HG03135 (cell line): ENCODE results near the gene TMEM132A.

Source experiments
- ATAC-seq: cut with Tn5 transposase; IDR thresholded peaks from one replicate; pipeline ENCODE4 v1.9.1; 2021; ENCODE audit warnings: mild to moderate bottlenecking, moderate library complexity; ENCODE audit not compliant: unreplicated experiment

The TMEM132A gene, protein sequence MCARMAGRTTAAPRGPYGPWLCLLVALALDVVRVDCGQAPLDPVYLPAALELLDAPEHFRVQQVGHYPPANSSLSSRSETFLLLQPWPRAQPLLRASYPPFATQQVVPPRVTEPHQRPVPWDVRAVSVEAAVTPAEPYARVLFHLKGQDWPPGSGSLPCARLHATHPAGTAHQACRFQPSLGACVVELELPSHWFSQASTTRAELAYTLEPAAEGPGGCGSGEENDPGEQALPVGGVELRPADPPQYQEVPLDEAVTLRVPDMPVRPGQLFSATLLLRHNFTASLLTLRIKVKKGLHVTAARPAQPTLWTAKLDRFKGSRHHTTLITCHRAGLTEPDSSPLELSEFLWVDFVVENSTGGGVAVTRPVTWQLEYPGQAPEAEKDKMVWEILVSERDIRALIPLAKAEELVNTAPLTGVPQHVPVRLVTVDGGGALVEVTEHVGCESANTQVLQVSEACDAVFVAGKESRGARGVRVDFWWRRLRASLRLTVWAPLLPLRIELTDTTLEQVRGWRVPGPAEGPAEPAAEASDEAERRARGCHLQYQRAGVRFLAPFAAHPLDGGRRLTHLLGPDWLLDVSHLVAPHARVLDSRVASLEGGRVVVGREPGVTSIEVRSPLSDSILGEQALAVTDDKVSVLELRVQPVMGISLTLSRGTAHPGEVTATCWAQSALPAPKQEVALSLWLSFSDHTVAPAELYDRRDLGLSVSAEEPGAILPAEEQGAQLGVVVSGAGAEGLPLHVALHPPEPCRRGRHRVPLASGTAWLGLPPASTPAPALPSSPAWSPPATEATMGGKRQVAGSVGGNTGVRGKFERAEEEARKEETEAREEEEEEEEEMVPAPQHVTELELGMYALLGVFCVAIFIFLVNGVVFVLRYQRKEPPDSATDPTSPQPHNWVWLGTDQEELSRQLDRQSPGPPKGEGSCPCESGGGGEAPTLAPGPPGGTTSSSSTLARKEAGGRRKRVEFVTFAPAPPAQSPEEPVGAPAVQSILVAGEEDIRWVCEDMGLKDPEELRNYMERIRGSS

DNA sequence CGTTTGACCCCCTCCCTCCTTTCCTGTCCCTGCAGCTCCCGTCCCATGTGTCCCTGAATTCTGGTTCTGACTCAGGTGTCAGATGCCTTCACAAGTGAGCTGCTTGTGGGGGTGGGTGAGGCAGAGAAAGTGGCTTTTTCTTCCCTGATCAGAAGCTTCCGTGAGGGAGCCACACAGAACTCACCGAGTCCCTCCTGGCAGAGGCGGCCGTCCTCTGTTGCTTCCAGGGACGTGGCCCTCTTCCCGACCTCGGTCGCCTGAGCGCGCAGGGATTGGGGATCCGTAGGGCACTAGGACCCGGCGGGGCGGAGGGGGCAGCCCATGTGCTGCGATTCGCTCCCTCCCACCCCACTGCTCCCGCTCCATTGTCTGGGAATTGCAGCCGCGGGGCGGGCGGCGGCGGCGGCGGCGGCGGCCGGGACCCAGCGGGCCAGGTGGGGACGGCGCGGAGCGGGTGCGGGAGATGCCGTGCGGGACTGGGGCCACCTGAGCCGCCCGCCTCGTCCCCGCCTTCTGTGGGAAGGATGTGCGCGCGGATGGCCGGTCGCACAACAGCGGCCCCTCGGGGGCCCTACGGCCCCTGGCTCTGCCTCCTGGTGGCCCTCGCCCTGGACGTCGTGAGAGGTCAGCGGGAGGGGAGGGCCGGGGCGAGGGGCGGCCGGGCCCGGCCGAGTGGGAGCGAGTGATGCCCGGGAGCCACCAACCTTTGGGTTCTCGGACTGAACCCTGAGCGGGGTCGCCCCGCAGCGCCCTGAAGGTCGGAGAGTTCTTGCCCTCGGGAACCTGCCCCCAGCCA, at the start of gene TMEM132A:
TSS of gene TMEM132A (plus strand) at position 351 of the 796 bp plus-strand sequence. CDS start at position 525, 174 bp downstream.
- no peak for ATAC-seq

DNA sequence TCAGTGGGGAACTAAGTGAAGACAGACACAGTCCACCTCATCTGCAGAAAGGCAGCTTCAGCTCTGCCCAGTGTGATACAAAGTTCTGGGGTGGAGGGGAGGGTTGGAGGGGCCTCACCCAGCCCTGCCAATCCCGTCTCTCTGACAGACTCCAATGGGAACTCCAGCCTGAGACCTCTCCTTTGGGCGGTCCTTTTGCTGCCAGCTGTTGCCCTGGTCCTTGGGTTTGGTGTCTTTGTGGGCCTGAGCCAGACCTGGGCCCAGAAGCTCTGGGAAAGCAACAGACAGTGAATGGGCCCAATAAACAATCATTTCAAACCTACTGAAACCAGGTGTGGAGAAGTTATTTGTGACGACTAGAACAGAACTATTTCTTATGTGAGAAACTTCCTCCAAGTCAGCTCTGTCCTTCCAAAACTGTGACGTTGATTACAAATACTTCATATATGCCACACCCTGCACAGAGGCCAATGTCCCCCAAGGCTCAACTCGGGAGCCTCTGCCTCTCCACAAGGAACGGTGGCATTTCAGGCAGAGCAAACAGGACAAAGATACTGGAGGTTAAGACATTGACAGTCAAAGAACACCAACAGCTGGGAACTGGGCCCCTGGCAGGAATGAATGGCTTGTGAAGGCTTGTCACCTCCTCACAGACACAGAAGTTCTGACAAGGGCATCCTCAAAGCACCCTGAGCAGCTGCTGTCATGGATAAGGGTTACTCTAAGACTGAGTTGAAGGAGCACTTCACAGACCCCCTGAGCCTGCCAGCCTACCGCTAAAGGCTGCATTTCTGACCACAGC, 48.7 kb upstream of the TMEM132A start:
- no peak for ATAC-seq

DNA sequence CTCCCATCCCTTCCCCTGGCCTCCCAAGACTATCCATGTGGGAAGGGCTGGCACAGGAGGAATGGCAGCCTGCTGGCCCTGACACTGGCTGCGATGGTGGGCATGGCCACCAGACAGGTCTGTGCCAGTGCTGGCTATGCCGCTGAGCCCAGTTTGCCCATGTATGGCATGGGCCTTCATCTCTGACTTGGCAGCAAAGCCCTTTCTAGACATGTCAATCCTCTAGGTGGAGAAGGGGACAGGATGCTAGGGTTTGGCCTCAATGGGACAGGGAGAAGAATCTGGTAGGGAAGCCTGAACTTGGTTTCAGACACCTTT, 48.1 kb upstream of the TMEM132A start:
- ATAC-seq: no peak

DNA sequence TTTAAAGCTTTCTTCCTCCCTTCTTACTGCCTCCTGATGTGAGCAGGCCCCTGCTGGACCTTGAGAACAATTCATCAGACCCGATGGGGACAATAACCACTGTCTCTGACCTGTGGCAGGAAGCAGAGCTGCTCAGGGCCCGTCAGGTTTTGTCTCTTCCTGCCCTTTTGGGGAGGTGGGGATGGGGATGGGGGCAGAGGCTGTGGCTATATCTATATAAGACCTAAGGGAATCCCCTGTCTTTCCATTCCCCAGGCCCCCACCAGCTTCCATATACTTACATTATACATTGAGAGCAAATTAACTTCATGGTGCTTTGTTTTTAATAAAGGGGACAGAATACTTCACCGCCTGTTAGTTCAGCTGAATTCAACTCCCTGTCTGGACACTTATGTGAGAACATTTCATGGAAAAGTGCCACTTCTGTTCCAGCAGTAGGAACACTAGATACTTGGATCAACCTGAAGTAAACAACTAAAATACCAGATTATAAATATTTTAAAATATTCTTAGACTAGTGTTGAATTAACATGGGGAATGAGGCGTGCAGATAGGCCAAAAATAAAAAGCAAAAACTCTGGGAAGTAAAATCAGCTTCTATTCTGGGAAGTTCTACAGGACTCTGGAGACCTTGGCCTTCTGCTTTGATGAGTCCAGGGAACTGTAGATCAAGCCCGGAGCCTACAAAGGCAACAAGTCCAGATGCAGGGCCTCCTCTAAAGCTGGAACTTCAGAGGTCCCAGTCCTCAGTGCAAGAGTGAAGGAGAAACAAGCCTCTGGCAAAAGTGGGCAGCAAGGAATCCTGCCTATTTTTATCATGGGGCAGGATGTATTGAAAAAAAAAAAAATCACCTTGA, 45.8 kb upstream of the TMEM132A start:
- ATAC-seq: no peak

DNA sequence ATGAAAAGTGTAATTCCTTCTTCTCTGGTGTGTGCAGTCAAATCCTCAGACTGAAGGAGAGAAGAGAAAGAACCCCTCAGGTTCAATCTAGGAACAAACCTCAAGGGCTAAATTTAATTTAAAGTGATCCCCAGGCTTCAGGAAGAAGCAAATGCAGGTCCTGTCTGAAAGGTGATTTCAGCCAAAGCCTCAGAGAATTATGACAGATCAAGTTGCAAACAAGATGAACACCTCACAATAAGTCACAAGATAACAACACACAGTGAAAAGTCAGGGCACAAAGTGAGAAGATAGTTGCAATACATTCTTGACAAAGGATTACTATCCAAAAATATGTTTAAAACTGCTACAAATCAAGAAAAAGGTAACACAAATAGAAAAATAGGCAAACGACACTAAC, 45.2 kb upstream of the TMEM132A start:
- ATAC-seq: no peak

DNA sequence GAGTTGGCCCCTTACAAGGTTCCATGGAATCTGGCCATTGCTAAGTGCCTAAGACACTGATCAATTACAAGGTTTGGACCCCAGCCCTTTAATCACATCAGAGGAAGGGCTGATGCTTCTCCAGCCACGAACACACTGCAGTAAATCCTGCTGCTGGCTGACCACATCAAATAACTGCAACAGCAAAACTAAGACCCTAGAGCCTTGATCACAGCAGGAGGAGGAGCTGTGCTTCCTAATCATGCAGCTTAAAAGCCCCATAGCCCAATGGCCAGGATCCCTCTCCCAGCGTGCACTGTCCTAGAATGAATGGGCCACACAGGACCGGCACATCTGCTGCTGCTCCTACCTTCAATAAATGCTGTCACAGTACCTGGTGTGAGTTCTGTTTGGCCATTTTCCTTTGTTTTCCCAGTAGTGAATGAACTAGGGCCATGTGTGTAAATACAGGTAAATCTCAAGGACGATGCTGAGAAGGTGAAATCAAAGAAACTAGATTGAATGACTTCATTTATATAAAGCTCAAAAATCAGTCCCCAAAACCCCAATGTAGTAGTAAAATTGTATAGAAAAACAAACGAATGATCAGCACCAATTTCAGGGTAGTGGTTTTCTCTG, 44.2 kb upstream of the TMEM132A start:
- ATAC-seq: no peak

DNA sequence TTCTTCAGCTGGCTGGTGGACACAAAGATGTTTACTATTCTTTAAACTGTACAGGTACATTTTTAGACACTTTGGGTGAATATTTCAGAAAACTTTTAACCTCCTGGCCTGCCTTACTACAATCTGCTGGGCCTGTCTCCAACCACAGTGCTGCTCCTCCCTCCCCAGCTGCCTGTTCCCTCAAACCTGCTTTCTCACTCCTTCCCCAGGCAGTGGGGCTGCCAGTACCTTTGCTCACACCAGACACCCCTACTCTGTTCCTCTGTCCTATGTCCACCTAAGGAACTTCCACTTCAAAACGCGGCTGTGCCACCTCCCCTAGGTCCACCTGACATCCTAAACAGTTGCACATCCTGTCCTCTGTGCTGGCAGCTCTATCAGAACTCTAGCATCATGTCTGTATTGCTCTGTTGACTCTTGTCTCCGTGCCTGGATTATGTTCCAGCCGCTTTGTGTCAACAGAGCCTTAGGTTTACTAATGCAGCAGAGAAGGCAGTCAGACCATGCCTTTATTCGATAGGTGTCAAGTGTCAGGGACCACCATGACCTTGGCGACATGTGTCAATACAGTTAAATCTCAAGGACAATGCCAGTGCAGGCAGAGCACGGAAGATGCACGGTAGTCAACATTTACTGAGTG, 43.5 kb upstream of the TMEM132A start:
- ATAC-seq: no peak

DNA sequence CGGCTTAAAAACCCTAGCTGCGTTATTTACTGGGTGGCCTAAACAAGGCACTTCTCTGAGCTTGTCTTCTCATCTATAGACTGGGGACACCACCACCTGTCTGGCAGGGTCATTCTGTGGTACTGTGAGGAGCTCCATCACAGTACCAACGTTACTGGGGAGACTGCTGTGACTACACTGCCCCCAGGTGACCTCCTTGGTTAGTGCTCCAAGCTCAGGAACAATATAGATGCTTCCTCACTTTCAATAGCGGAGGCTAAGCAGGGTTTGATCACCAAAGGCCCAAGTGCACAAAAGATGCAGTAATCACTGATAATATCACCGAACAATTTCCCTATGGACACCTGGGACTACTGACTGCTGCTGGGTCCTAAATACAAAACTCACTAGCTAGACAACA, 36.7 kb upstream of the TMEM132A start:
- peak; percentile 52 for ATAC-seq

DNA sequence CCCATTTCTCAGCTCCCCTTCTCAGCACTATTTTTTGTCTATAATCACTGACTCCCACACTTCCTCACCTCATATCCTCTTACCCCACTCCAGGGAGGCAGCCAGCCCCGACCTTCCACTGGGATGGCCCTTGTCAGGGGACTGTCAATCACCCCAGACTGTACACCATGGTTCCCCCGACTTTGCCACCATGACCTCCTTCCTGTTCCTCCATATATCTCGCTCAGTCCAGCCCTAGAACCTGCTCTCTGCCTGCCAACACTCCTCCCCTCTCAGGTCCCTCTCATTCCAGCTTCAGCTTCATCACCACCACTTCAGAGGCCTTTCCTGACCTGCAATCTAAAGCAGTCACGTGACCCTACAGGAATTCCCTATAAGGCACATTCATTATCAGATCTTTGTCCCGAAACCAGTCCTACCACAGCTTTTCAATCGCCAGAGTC, 34.4 kb upstream of the TMEM132A start:
- ATAC-seq: no peak

DNA sequence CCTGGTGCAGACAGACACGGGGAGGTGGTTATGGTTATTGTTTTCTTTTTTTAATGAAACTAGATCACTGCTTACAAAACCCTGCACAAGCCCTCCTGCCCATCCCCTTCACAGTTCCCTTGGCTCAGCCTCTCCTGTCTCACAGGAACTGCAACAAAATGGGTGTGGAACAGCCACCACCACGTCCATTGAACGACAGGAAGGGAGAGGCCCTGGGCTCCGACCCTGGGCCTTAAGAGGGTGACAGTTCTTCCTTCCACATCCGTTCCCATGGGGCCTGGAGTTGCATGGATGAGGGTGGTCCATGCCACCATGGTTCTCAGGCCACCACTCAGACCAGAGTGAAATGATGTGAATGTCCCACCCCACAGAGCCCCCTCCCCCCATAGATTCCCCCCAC, 33.6 kb upstream of the TMEM132A start:
- no peak for ATAC-seq

DNA sequence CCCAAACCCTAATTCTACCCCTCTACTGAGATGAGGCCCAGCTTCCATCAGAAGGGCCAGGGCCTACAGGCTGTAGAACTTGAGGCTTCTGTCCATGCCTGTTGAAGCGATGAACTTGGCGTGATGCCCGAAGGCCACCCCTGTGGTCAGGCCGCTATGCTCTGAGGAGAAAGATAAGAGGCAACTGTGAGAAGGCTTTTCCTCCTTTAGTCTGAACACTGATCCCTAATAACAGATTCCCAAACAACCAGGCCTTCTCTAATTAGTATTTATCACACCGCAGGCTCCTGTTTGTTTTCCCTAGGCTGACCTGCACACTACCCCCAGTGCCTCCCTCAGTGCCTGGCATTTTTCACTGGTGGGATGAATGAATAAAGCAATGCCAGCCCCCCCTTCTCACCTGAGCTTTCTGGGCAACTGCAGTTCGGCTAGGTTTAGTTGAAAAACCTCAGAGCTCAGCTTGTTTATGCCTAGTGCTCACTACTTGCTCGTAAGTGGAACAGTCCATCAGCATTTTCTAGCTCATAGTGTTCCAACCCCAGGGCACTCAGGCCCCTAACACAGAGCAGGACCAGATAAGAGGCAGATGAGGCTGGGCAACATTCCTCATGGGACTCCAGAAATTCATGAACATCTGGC, 33.0 kb upstream of the TMEM132A start:
- no peak for ATAC-seq

DNA sequence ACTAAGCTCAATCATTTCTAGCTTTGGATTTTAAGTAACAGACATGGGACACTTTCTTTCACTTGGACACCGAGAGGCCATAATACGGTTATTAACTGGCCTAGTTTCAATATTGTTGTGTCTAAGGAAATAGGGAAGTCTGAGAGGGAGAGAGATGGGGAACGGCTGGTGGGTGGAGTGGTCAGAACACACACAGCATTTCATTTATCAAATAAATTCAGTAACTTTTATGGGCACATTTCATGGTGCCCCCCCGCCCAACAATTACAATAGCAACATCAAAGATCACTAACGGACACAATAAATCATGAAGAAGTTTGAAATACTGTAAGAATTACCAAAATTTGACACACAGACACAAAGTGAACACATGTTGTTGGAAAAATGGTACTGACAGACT, 28.6 kb upstream of the TMEM132A start:
- ATAC-seq: no peak

DNA sequence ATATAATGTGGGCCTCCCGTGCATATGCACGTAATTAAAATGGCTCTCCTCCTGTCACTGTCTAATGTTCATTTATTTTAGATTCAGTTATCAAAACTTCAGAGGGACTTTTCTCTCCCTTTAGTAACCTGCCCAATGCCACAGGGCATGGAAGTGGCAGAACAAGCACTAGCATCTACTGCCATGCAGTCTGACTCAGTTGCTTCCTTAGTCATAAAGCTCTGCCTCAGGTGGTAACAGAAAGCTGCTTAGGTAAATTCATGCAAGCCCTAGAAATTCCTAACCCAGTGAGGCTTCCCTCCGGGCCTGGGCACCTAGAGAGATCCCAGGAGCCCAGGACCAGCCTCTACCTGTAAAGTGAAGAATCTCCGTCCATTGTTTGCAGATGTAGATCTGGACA, 26.8 kb upstream of the TMEM132A start:
- no peak for ATAC-seq

DNA sequence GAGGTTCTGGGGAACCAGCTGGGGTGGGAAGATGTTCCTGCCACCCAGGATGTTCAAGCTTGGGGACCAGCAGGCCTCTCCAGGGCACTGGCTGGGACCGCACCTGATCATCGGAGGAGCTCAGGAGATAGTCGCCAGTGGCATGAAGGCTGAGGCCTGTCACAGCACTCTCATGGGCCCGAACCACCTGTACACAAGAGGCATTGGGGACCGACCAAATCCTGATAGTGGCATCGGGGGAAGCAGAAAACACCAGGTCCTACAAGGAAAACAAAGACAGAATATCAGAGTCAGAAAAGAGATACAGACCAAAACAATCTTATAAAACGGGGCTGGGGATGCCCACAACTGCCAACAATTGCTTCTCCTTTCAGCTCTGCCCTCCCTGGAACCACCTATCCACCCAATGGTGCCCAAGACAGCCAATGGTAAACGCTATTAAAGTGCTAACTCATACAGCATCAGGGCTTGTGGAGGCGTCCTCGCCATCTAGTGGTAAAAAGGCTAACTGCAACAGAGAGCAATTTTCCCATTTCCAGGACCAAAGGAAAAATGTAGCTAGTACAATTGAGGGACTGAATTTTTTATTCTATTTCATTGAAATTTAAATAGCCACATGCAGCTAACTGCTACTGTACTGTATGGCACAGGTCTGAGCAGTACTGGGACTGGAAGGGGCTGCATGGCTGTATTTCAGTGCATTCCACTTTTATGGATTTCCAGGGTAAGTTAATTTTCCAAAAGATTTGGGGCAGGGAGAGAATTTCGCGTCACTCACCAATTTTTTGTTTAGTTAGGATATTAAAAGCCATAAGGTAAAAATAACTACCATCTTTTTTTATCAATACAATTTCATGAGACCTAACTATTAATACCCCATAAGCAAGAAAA, 25.0 kb upstream of the TMEM132A start:
- no peak for ATAC-seq

DNA sequence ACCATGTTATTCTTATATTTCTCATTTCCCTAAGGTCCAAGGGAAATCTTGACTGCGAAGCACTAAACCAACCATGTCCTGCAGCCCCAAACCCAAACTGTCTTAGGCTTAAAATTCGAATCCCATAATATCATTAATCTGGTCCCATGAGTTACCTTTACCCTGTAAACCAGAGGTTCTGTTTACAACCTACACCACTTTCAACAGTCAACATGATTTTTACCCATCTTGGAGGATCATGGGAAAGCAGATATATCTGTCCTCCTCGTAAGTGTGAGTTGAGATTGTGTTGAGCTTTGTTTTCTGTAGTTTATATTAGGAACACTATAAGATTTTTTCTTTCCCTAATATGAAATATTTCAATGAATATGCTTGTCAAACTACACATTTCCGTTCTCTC, 24.3 kb upstream of the TMEM132A start:
- no peak for ATAC-seq

DNA sequence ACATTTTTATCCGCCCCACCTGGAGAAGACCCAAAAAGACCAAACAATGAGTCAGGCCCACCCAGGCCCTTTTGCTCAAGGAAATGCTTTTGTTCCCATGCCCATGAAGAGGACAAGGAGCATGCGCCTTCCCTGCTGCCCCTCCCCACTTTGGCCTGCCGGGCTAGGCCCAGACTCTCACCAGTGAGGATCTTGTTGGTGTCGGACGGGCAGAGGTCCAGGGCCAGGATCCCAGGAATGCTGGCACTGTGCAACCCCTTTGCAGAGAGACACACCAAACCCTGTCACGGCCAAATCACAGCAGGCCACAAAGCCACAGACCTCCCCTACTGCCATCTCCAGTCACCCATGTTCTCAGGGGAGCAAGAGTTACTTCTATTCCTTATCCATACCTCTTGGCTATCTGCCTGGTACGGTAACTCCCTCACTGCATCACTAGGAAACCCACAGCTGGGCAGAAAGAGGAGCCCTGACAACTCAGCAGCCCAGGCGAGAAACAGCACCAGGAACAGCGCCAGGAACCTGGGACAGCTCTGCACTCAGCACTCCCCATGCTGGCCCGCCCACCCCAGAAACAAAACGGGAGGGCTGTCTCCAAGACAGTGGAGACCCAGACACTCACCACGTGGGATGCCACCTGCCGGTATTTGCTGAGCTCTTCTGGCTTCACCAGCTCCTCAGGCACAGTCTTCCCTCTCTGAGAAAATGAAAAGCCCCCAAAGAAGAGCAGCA, 23.4 kb upstream of the TMEM132A start:
- no peak for ATAC-seq
